ENCODE data around the gene ARHGEF2. TPM values are rescaled to one million over a fixed set of nuclear protein-coding genes. Genes with fewer than 3 reads are reported as not detected.

ARHGEF2 gene
- total RNA-seq, 1 donor: 116 TPM

- no peak overlapping the region for H3K4me3 ChIP-seq (ENCODE audit: low read depth, low read length)
- no peak for TF ChIP-seq CTCF (IDR thresholded peaks at IDR 0.05; ENCODE audit: insufficient read depth, low read length)
- DNase-seq (ENCODE audit: low read depth): no peak
Observed at GRCh38 chr1:155947292-155947691, 31.1 kb downstream of the ARHGEF2 start.

- no peak for TF ChIP-seq CTCF (IDR thresholded peaks at IDR 0.05; ENCODE audit: insufficient read depth, low read length)
- no peak for DNase-seq (ENCODE audit: low read depth)
- H3K4me3 ChIP-seq (ENCODE audit: low read depth, low read length): no peak overlapping the region
Observed at GRCh38 chr1:155946633-155947219, 31.6 kb downstream of the ARHGEF2 start.

- DNase-seq (ENCODE audit: low read depth): no peak
- no peak for TF ChIP-seq CTCF (IDR thresholded peaks at IDR 0.05; ENCODE audit: insufficient read depth, low read length)
- no peak overlapping the region for H3K4me3 ChIP-seq (ENCODE audit: low read depth, low read length)
Observed at GRCh38 chr1:155944444-155944799, 33.9 kb downstream of the ARHGEF2 start.

GRCh38 chr1:155942578-155943141, 35.7 kb downstream of the ARHGEF2 start:
- DNase-seq (ENCODE audit: low read depth): peak; percentile 33
- no peak for TF ChIP-seq CTCF (IDR thresholded peaks at IDR 0.05; ENCODE audit: insufficient read depth, low read length)
- no peak overlapping the region for H3K4me3 ChIP-seq (ENCODE audit: low read depth, low read length)

- H3K4me3 ChIP-seq (ENCODE audit: low read depth, low read length): no peak overlapping the region
- DNase-seq (ENCODE audit: low read depth): no peak
- no peak for TF ChIP-seq CTCF (IDR thresholded peaks at IDR 0.05; ENCODE audit: insufficient read depth, low read length)
Observed at GRCh38 chr1:155941845-155942531, 36.4 kb downstream of the ARHGEF2 start.

GRCh38 chr1:155940993-155941844, 37.1 kb downstream of the ARHGEF2 start, which contains the start of gene RXFP4:
Gene RXFP4 (plus strand): TSS chr1:155941638. CDS start chr1:155941710, 72 bp downstream.
- no peak for TF ChIP-seq CTCF (IDR thresholded peaks at IDR 0.05; ENCODE audit: insufficient read depth, low read length)
- H3K4me3 ChIP-seq (ENCODE audit: low read depth, low read length): no peak within 1 kb of the TSS
- peak; percentile 53 for DNase-seq (ENCODE audit: low read depth)

Data from fibroblast of the aortic adventitia (primary cell).